Right ventricle myocardium superior (tissue), 1 donor: ENCODE measurements around the gene SLC18A2. TPM values are rescaled to one million over a fixed set of nuclear protein-coding genes. Genes with fewer than 3 reads are reported as not detected.
"Not testable (repeated sequence)": the region's sequence is repeated elsewhere in the genome, so short reads cannot be mapped to it uniquely, and the experiment has no call there.

Experiments used
- ATAC-seq: fragments of 200-7000 bp; cut with Tn5 transposase; one replicate; pipeline ENCODE4 v1.9.1; 2020; ENCODE audit warnings: mild to moderate bottlenecking; ENCODE audit not compliant: poor library complexity
- DNase-seq: peaks from one replicate; pipeline ENCODE4 v3.0.0-alpha.2; 2020
- intact Hi-C: fragments of 100-400 bp; cut with DNase I; formaldehyde crosslinking; loops from one replicate; pipeline ENCODE4 v1.11.2; 2022
- total RNA-seq: library from RNA; stranded (reverse); fragmentation: NEBNext Ultra II Directional; extraction: Animal tissue kit (Norgen Biotek cat#: 25700); gene quantifications from one replicate; pipeline ENCODE4 v1.2.1, GENCODE V29; 2021
- donor health status: DM: no; HTN: yes; CAD: no; lungs with severe emphysema.

Gene SLC18A2
- total RNA-seq, 1 donor from 2014 or later: 0.22 TPM

DNA sequence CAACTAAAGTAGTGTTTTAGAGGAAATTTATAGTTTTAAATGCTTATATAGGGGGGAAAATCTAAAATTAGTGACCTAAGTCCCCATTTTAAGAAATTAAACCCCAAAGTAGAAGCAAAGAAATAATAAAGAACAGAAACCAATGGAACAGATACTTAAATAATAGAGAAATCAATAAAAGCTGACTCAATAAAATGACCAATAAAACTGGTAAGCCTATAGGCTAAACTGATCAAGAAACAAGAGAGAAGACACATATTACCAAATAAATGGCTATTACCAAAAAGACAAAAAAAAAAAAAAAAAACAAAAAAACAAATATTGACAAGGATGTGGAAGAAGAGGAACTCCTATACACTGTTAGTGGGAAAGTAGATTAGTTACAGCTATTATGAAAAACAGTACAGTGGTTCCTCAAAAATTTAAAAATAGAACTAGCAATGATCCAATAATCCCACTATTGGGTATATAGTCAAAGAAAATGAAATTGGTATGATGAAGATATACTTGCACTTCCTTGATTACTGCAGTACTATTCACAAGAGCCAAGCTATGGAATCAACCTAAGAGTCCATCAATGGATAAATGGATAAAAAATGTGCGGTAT lies 53.2 kb downstream of the SLC18A2 start:
- ATAC-seq (no peak), DNase-seq (no peak)
- intact Hi-C loops: no loop called here

DNA sequence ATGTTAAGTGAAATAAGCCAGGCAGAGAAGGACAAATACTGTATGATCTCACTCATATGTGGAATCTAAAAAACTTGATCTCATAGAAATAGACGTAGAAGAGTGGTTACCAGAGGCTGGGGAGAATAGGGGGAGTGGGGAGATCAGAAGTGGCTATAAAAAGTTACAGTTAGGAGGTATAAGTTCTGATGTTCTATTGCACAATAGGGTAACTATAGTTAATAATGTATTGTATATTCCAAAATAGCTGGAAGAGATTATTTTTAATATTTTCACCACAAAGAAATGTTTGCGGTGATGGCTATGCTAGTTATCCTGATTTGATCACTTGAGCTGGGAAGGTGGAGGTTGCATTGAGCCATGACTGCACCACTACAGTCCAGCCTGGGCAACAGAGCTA lies 53.8 kb downstream of the SLC18A2 start:
- DNase-seq (no peak), ATAC-seq (no peak)
- intact Hi-C loops: no loop called here

DNA sequence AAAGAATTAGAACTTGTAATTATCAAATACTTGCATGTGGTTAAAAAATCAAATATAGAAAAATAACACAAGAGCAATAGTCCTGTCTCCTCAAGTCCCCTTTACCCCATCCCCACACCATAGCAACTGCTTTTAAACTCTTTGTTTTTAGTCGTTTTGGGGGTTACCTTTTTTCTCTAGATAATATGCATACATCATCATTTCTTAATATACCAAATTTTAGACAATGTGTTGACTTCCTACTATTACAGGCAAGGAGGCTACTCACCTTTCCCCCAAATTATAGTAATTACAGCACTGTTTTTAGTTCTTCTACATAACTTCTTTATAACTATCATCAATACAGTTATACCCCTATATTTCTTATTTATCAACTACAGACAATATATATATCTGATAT lies 57.3 kb downstream of the SLC18A2 start:
- DNase-seq: no peak
- ATAC-seq: no peak
- intact Hi-C loops: no loop called here

DNA sequence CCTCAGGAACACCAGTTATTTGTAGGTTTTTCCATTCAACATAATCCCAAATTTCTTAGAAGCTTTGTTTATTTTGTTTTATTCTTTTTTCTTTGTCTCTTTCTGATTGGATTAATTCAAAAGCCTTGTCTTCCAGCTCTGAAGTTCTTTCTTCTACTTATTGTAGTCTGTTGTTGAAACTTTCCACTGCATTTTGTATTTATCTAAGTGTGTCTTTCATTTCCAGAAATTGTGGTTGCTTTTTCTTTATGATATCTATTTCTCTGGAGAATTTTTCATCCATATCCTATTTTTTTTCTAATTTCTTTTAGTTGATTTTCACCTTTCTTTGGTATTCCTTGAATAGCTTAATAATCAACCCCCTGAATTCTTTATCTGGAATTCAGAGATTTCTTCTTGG lies 58.5 kb downstream of the SLC18A2 start:
- intact Hi-C loops: no loop called here
- DNase-seq: no peak
- ATAC-seq: no peak

DNA sequence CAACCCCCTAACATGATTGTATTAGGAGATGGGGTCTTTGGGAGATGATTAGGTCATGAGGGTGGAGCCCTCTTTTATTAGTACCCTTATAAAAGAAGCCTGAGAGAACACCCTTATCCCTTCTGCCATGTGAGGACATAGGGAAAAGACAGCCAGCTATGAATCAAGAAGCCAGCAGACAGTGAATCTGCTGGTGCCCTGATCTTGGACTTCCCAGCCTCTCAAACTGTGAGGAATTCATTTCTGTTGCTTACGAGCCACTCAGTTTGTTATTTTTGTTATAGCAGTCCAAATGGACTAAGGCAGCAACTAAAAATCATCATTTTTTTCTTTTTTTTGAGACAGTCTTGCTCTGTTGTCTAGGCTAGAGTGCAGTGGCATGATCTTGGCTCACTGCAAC lies 59.8 kb downstream of the SLC18A2 start:
- no peak for DNase-seq
- intact Hi-C loops: no loop called here
- ATAC-seq: no peak

DNA sequence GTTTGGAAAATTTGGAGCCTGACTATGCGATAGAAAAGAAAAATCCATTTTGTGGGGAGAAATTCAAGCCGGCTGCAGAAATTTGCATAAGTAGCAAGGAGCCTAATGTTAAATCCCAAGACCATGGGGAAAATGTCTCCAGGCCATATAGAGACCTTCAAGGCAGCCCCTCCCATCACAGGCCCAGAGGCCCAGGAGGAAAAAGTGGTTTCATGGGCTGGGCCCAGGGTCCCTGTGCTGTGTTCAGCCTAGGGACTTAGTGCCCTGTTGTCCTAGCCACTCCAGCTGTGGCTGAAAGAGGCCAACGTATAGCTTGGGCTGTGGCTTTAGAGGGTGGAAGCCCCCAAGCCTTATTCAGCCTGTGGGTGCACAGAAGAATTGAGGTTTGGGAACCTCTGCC lies 62.5 kb downstream of the SLC18A2 start:
- intact Hi-C loops, ATAC-seq, DNase-seq: not testable (repeated sequence)

DNA sequence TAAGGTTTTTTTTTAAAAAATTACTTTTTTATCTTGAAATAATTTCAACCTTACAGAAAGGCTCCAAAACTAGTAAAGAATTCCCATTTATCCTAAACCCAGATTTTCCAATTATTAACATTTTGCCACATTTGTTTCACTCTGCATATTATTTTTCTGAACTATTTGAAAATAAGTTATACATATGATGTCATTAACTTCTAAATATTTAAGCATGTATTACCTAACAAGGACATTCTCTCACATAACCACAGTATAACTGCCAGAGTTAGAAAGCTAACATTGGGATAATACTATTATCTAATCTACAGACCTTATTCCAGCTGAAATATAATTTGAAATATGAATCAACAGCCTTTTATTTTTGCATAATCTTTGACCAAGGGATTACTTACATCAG lies 65.8 kb downstream of the SLC18A2 start:
- ATAC-seq: no peak
- intact Hi-C loops: no loop called here
- DNase-seq: no peak

DNA sequence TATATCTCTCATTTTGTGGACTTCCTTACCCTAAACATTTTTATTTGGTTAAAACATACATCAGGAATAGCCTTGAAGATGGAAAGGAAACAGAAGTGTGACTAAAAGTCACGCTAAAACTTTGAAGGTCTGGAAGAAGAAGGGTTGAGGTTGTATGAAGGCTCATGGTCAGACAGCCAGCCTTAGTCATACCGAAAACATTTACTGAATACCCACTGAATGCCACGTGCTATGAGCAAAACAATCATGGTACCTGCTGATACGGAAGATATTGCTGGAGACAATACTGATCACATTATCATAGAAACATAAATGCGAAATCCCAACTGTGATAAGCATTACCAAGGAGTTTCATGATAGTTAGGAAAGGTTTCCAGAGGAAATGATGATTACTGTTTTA lies 70.3 kb downstream of the SLC18A2 start:
- DNase-seq (no peak), ATAC-seq (no peak)
- intact Hi-C loops: no loop called here

DNA sequence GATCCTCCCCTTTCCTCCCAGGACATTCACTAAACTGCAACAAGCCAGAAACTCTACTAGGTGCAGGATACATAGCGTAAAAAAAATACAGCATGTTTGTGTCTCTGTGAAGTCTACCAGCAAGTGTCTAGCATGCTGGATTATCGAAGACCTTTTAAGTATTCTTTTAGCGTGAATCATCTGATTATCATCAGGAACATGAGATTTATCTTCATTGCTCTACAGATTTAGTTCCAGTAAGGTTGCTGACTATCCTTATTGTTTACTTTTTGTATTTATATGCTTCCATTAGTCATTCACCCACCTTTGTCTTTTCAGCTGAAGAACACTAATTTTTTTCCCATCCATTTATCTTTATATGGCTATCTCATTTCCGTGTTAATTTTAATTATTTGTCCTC lies 71.5 kb downstream of the SLC18A2 start:
- intact Hi-C loops: no loop called here

DNA sequence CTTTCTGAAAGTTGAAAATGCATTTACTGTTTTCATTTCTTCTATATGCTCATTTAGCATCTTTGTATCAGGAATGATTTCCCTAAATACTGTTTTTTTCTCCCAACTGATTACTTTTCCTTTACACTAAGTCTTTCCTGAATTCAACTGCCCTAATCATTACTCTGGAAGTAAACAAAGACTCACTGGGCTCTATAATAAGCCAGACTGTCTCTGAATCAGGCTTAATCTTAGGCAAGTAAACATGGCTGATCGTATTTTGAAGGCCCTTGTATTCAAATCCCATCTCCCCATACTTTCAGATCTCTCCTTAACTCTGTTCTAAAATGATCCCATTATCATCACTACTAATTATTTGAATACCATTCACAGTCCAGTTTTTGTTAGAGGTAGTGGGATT lies 72.7 kb downstream of the SLC18A2 start:
- DNase-seq (no peak), ATAC-seq (no peak)
- intact Hi-C loops: no loop called here

More for the DNA sequence above, 71.5 kb downstream of the SLC18A2 start:
- ATAC-seq: no peak
- no peak for DNase-seq

DNA sequence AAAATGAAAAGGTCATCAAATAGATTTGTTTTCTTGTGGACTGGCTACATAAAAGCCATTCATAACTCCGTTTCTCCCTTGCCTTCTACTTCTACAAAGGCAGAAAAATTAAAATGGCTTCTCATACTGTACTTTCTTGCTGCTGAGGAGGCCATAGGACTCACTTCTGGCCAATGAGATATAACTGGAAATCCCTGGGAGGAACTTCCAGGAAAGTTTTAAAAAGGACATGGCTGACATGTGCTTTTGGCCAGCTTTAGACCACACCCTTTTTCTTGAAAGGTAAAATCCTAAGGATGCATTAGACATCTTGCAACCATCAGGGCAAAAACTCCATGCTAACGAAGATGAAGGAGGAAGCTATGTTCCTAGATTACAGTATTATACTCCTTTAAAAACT lies 75.8 kb downstream of the SLC18A2 start:
- intact Hi-C loops: no loop called here
- ATAC-seq: no peak
- DNase-seq: no peak

DNA sequence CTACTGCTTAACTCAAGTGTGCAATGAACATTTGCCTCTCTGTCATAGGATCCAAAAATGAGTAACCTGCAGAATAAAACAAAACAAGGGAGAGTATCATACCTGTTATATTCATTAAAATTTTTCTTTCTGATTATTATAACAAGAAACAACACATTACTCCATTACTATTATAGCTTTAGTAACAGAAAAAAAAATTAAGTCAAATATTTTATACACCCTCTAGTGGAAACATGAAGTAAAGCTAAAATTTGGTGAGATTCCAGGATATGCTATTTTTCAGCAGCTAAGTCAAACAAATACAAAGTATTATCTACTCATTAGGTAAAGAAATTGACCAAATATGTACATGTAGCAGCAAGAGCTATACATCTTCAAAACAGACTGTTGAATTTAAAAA lies 78.0 kb downstream of the SLC18A2 start:
- DNase-seq: no peak
- intact Hi-C loops: no loop called here
- ATAC-seq: no peak

DNA sequence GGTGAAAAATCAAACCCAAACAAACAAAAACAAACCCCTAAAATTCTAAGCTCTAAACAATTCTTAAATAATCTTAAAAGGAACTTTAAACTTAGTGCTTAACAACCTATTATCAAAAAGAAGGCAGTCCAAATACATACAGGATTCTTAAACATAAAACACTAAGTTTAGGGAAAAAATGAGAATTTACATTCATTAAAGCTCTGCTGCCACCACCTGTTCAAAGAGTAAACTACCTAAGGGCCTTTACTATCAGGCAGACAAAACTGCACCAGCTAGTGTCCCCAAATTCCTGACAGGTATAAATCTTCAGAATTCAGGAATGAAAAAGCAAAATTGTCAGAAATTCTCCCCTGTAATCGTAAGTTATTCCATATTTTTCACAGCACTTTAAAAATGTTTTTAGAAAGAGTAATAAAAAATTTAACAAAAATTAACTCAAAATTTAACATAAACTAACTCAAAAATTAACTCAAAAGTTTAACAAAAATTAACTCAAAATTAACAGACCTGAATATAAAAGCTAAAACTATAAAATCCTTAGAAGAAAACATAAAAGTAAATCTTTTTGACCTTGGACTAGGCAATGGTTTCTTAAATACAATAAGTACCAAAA lies 79.2 kb downstream of the SLC18A2 start:
- intact Hi-C loops: loop anchor here (10.0 kb wide), 1 partner anchor 105 kb away; no protein-coding TSS in a partner anchor
- DNase-seq (no peak), ATAC-seq (no peak)

DNA sequence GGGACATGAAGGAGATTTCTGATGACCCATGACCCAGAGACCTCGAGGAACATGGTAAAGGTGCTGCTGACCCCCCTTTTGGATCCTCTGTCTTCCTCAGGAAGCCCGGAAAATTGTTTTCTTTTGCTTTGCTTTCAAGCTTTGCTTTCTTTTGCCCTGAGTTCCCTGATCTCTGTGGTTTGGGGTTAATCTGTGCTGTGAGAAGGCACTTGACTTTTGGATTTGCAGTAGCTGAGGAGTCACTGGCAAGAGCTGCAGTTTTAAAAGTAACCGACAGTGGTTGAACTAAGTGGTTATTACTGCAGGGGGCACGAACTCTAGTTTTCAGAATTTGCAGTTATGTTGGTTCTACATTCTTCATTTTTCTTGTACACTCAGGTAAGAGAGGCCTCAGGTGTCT lies 81.3 kb downstream of the SLC18A2 start:
- DNase-seq (no peak), ATAC-seq (no peak)
- intact Hi-C loops: loop anchor here (10.0 kb wide), 1 partner anchor 107 kb away; no protein-coding TSS in a partner anchor

DNA sequence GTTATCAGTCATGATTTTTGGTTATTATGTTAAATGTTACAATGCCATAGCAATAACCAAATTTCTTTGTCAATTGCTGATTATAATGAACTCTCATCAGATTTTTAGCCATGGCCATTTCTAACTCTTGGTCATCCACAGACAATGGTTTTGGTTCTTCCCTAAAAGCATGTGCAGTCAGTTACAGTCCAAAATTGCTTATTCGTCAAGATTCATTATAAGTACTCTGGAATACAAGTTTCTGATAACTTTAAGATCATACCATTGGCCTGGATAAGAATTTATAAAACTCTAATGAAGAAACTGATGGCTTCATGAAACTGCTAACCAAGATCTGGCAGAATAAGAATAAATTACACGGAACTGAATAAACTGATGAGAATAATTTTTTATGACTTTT lies 83.5 kb downstream of the SLC18A2 start:
- intact Hi-C loops: loop anchor here (10.0 kb wide), 1 partner anchor 110 kb away; no protein-coding TSS in a partner anchor

DNA sequence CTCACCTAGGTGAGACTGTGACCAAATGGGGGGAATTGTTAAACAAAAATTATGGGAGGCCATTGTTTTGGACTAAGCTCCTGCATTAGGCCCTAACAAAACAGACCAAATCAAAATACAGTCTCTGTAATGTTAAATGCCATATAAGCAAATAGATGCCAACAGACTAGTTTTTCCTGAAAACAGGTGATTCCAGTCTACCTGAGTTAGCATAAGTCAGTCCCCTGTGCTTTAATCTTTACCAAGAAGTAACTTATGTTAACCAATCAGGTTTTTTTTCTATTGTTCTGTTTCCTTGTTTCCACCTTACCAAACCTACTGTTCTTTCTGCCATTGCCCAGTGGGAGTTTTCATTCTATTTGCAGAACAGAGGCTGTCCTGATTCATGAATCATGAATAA lies 86.3 kb downstream of the SLC18A2 start:
- intact Hi-C loops: loop anchor here (10.0 kb wide), 1 partner anchor 112 kb away; no protein-coding TSS in a partner anchor
- DNase-seq: no peak
- ATAC-seq: no peak

More for the DNA sequence above, 83.5 kb downstream of the SLC18A2 start:
- no peak for DNase-seq
- ATAC-seq: no peak

Other genes starting within 250 kb of the SLC18A2 start
- 2.6 TPM for gene SHTN1, start 235.9 kb upstream of the SLC18A2 start, total RNA-seq
- gene VAX1, start 102.8 kb upstream of the SLC18A2 start, total RNA-seq: not detected
- not detected for gene KCNK18, start 43.6 kb upstream of the SLC18A2 start, total RNA-seq
- 16.6 TPM for gene PDZD8, start 134.3 kb downstream of the SLC18A2 start, total RNA-seq